Esophagus muscularis mucosa (tissue), 4 donors: ENCODE data around the gene ABHD12. TPM values are rescaled to one million over a fixed set of nuclear protein-coding genes. Genes with fewer than 3 reads are reported as not detected.
A peak's percentile ranks its signal among the peaks of the same experiment; 100 is the strongest.

Experiments used
- DNase-seq: peaks from one replicate; pipeline ENCODE4 v3.0.0-alpha.2; 2017; ENCODE audit errors: extremely low spot score
- H3K27ac ChIP-seq, 4 donors: fragments of 200-600 bp; sonication (generic); replicated peaks in 1 of 4; 1 replicate in 3 of 4; 2 replicates in 1 of 4; pipeline ENCODE4 v1.5.1; 2016 to 2019; ENCODE audit warnings: mild to moderate bottlenecking in 1 of 4
- H3K27me3 ChIP-seq, 4 donors: fragments of 200-600 bp; sonication (generic); one replicate each; pipeline versions ENCODE4 v1.5.1 to v1.6.0; 2016 to 2019
- H3K36me3 ChIP-seq, 4 donors: fragments of 200-600 bp; sonication (generic); one replicate each; pipeline ENCODE4 v1.5.1; 2016 to 2019
- H3K4me1 ChIP-seq, 4 donors: fragments of 200-600 bp; sonication (generic); one replicate each; pipeline ENCODE4 v1.5.1; 2016 to 2019
- H3K4me3 ChIP-seq, 4 donors: fragments of 200-600 bp; sonication (generic); 1 replicate in 2 of 4; 2 replicates in 2 of 4; pipeline ENCODE4 v1.5.1; 2016 to 2019; ENCODE audit warnings: mild to moderate bottlenecking in 4 of 4, moderate library complexity in 1 of 4
- H3K9me3 ChIP-seq, 4 donors: fragments of 200-600 bp; sonication (generic); 1 replicate in 3 of 4; 2 replicates in 1 of 4; pipeline ENCODE4 v1.5.1; 2016 to 2019
- CTCF ChIP-seq, 3 experiments: fragments of 200-600 bp in 2 of 3; fragments of 450-650 bp in 1 of 3; sonication (generic) in 2 of 3; IDR thresholded peaks; one replicate each; pipeline ENCODE4 v1.5.1; 2017 to 2019; ENCODE audit warnings: antibody characterized with exemption in 3 of 3, mild to moderate bottlenecking in 2 of 3, moderate library complexity in 1 of 3
- EP300 ChIP-seq: sonication (generic); formaldehyde crosslinking; IDR thresholded peaks from one replicate; pipeline ENCODE4 v1.6.1; 2017; ENCODE audit warnings: antibody characterized with exemption
- POLR2A ChIP-seq: fragments of 450-650 bp; IDR thresholded peaks from one replicate; pipeline ENCODE4 v1.6.1; 2017; ENCODE audit warnings: antibody characterized with exemption, moderate library complexity, mild to moderate bottlenecking, low read depth
- POLR2AphosphoS5 ChIP-seq, 2 donors: sonication (generic); formaldehyde crosslinking; IDR thresholded peaks; one replicate each; pipeline ENCODE4 v1.6.1; 2017; ENCODE audit warnings: antibody characterized with exemption in 2 of 2
- WGBS: methylation state at CpG from one replicate; pipeline ENCODE4 v1.1.5; 2018; 5-methylcytosine and 5-hydroxymethylcytosine counted together
- intact Hi-C: fragments of 100-400 bp; cut with DNase I; formaldehyde crosslinking; loops from one replicate; pipeline ENCODE4 v1.15.1; 2023
- total RNA-seq, 4 donors: library from RNA; depleted of rRNA; stranded (reverse); fragments of >200 nt; gene quantifications; one replicate each; pipeline versions ENCODE4 v1.1.0 to v1.2.1, GENCODE V29; 2016

The ABHD12 gene
- total RNA-seq, 4 donors from 2014 or later, result 27.0 to 41.6 (median 35.4) TPM

GRCh38 chr20:25288291-25289181 lies 102.1 kb downstream of the ABHD12 start:
- Histone ChIP-seq H3K4me1 (peaks cover 12 to 26% (median 18%) of the 10 kb centered on the region in 4 donors), H3K27ac (peak overlapping the region in 1 of 4 donors; percentile 44), H3K27me3 (no peaks in the 10 kb centered on the region), H3K4me3 (no peak overlapping the region), H3K9me3 (no peaks in the 10 kb centered on the region), H3K36me3 (peaks cover 79 to 97% (median 95%) of the 10 kb centered on the region in 4 donors)
- TF ChIP-seq POLR2AphosphoS5 (IDR thresholded peaks at IDR 0.05) (no peak), CTCF (IDR thresholded peaks at IDR 0.05) (no peak), EP300 (no peak), POLR2A (no peak)
- WGBS, result 76% methylated on average over 12 of the region's 22 CpGs
- no peak for DNase-seq
- intact Hi-C loops, result no loop called here

GRCh38 chr20:25287631-25288290 lies 102.9 kb downstream of the ABHD12 start:
- Histone ChIP-seq H3K36me3 (peaks cover 87 to 100% (median 98%) of the 10 kb centered on the region in 4 donors), H3K27ac (peak overlapping the region in 1 of 4 donors; percentile 22), H3K4me3 (no peak overlapping the region), H3K27me3 (no peaks in the 10 kb centered on the region), H3K9me3 (no peaks in the 10 kb centered on the region), H3K4me1 (peaks cover 9 to 18% (median 14%) of the 10 kb centered on the region in 4 donors)
- TF ChIP-seq CTCF (IDR thresholded peaks at IDR 0.05) (no peak), POLR2A (no peak), POLR2AphosphoS5 (IDR thresholded peaks at IDR 0.05) (no peak), EP300 (no peak)
- 96% methylated on average over 14 of the region's 16 CpGs for whole genome bisulfite sequencing
- no peak for DNase-seq
- intact Hi-C loops, result no loop called here

GRCh38 chr20:25286917-25287316 lies 103.7 kb downstream of the ABHD12 start:
- H3K36me3 ChIP-seq, result peaks cover 93 to 100% (median 98%) of the 10 kb centered on the region in 4 donors

More at GRCh38 chr20:25286917-25287316, 103.7 kb downstream of the ABHD12 start:
- H3K4me3 ChIP-seq, result no peak overlapping the region
- intact Hi-C loops, result no loop called here
- TF ChIP-seq POLR2AphosphoS5 (IDR thresholded peaks at IDR 0.05), result no peak
- TF ChIP-seq POLR2A, result no peak
- TF ChIP-seq CTCF (IDR thresholded peaks at IDR 0.05), result no peak
- no peak for TF ChIP-seq EP300
- no peaks in the 10 kb centered on the region for H3K9me3 ChIP-seq
- peak overlapping the region in 1 of 4 donors; percentile 22 for H3K27ac ChIP-seq
- no peak for DNase-seq
- H3K4me1 ChIP-seq, result peaks cover 3 to 13% (median 8%) of the 10 kb centered on the region in 4 donors
- 96% methylated on average over 11 of the region's 12 CpGs for WGBS
- H3K27me3 ChIP-seq, result no peaks in the 10 kb centered on the region
